WERI-Rb-1 (cell line): ENCODE data around the gene TMED3.

Experiments used
- DNase-seq: peaks from one replicate; pipeline ENCODE4 v3.0.0-alpha.2; 2020
- H3K27ac ChIP-seq: fragments of 250-450 bp; sonication (Bioruptor Pico); 2 replicates; pipeline ENCODE4 v1.5.1; 2020; ENCODE audit warnings: mild to moderate bottlenecking, moderate library complexity
- H3K27me3 ChIP-seq: fragments of 250-450 bp; sonication (Bioruptor Pico); 2 replicates; pipeline ENCODE4 v1.5.1; 2021; ENCODE audit warnings: mild to moderate bottlenecking, low read depth, moderate library complexity; ENCODE audit not compliant: insufficient read depth, severe bottlenecking
- H3K36me3 ChIP-seq: fragments of 250-450 bp; sonication (Bioruptor Pico); 2 replicates; pipeline ENCODE4 v1.5.1; 2020; ENCODE audit warnings: mild to moderate bottlenecking, moderate library complexity
- H3K4me3 ChIP-seq: 2 replicates; pipeline ENCODE4 v1.5.1; 2011; ENCODE audit warnings: low read depth, mild to moderate bottlenecking, control low read depth, low read length
- H3K9me3 ChIP-seq: fragments of 250-450 bp; sonication (Bioruptor Pico); 2 replicates; pipeline ENCODE4 v1.5.1; 2021; ENCODE audit warnings: mild to moderate bottlenecking, moderate library complexity; ENCODE audit not compliant: severe bottlenecking
- CTCF ChIP-seq: IDR thresholded peaks from 2 replicates; pipeline ENCODE4 v1.5.1; 2011; ENCODE audit warnings: low read depth, mild to moderate bottlenecking, control low read depth, inconsistent platforms, low read length

The TMED3 gene

GRCh38 chr15:79339588-79340314 lies 28.8 kb downstream of the TMED3 start:
- peak; percentile 16 for DNase-seq
- no peaks in the 10 kb centered on the region for H3K27me3 ChIP-seq
- peak; percentile 80 for TF ChIP-seq CTCF

GRCh38 chr15:79340315-79340602 lies 29.3 kb downstream of the TMED3 start:
- TF ChIP-seq CTCF: no peak
- no peak overlapping the region for H3K27ac ChIP-seq
- no peaks in the 10 kb centered on the region for H3K36me3 ChIP-seq
- no peaks in the 10 kb centered on the region for H3K9me3 ChIP-seq
- DNase-seq: no peak
- no peak overlapping the region for H3K4me3 ChIP-seq
- H3K27me3 ChIP-seq: no peaks in the 10 kb centered on the region

More at GRCh38 chr15:79339588-79340314, 28.8 kb downstream of the TMED3 start:
- Histone ChIP-seq H3K27ac (no peak overlapping the region), H3K4me3 (no peak overlapping the region), H3K9me3 (no peaks in the 10 kb centered on the region), H3K36me3 (no peaks in the 10 kb centered on the region)

- H3K4me3 ChIP-seq: no peak overlapping the region
- H3K36me3 ChIP-seq: no peaks in the 10 kb centered on the region
- H3K27me3 ChIP-seq: no peaks in the 10 kb centered on the region
- no peaks in the 10 kb centered on the region for H3K9me3 ChIP-seq
- TF ChIP-seq CTCF: no peak
- H3K27ac ChIP-seq: no peak overlapping the region
- DNase-seq: no peak
These were observed 30.5 kb downstream of the TMED3 start for GRCh38 chr15:79341396-79341795.

GRCh38 chr15:79349525-79349924 lies 38.6 kb downstream of the TMED3 start:
- H3K4me3 ChIP-seq: no peak overlapping the region
- peaks cover 3% of the 10 kb centered on the region for H3K9me3 ChIP-seq
- H3K27me3 ChIP-seq: no peaks in the 10 kb centered on the region
- no peak for TF ChIP-seq CTCF
- peak; percentile 78 for DNase-seq
- H3K36me3 ChIP-seq: no peaks in the 10 kb centered on the region; the same call in 1 of the 2 replicates
- peak overlapping the region; percentile 25 for H3K27ac ChIP-seq

- H3K27me3 ChIP-seq: no peaks in the 10 kb centered on the region
- no peak overlapping the region for H3K4me3 ChIP-seq
- H3K9me3 ChIP-seq: peaks cover 3% of the 10 kb centered on the region
- no peak for TF ChIP-seq CTCF
- H3K27ac ChIP-seq: no peak overlapping the region
- no peaks in the 10 kb centered on the region; the same call in 1 of the 2 replicates for H3K36me3 ChIP-seq
- DNase-seq: peak; percentile 56
These were observed 41.3 kb downstream of the TMED3 start for GRCh38 chr15:79352206-79352605.

GRCh38 chr15:79357566-79357965 lies 46.7 kb downstream of the TMED3 start:
- Histone ChIP-seq H3K36me3 (no peaks in the 10 kb centered on the region), H3K9me3 (no peaks in the 10 kb centered on the region), H3K4me3 (no peak overlapping the region), H3K27me3 (no peaks in the 10 kb centered on the region), H3K27ac (no peak overlapping the region)
- no peak for TF ChIP-seq CTCF
- no peak for DNase-seq
